Parathyroid adenoma (tissue), 2 donors: ENCODE results near the gene FGF16.
A peak's percentile ranks its signal among the peaks of the same experiment; 100 is the strongest.
"Not testable (repeated sequence)": the region's sequence is repeated elsewhere in the genome, so short reads cannot be mapped to it uniquely, and the experiment has no call there.

Source experiments
- H2AFZ ChIP-seq: fragments of 300-600 bp; sonication (generic); one replicate; pipeline ENCODE4 v1.7.0; 2017; ENCODE audit warnings: antibody characterized with exemption, mild to moderate bottlenecking
- H3K27ac ChIP-seq: fragments of 300-600 bp; sonication (generic); one replicate; pipeline ENCODE4 v1.7.0; 2017
- H3K27me3 ChIP-seq: fragments of 300-600 bp; sonication (generic); one replicate; pipeline ENCODE4 v1.7.0; 2017; ENCODE audit warnings: low read length; ENCODE audit not compliant: control insufficient read depth, insufficient read depth
- H3K36me3 ChIP-seq: fragments of 300-600 bp; sonication (generic); one replicate; pipeline ENCODE4 v1.7.0; 2017; ENCODE audit warnings: low read length; ENCODE audit not compliant: control insufficient read depth, insufficient read depth
- H3K4me1 ChIP-seq: fragments of 300-600 bp; sonication (generic); one replicate; pipeline ENCODE4 v1.7.0; 2017; ENCODE audit warnings: control low read depth
- H3K4me2 ChIP-seq: fragments of 300-600 bp; sonication (generic); one replicate; pipeline ENCODE4 v1.7.0; 2017; ENCODE audit warnings: low read length
- H3K4me3 ChIP-seq: fragments of 300-600 bp; sonication (generic); one replicate; pipeline ENCODE4 v1.7.0; 2017; ENCODE audit warnings: low read depth, low read length
- H3K79me2 ChIP-seq: fragments of 300-600 bp; sonication (generic); one replicate; pipeline ENCODE4 v1.7.0; 2017; ENCODE audit warnings: control low read depth
- H3K9ac ChIP-seq: fragments of 300-600 bp; sonication (generic); one replicate; pipeline ENCODE4 v1.7.0; 2017; ENCODE audit warnings: mild to moderate bottlenecking
- H3K9me3 ChIP-seq: fragments of 300-600 bp; sonication (generic); one replicate; pipeline ENCODE4 v1.7.0; 2017; ENCODE audit warnings: low read length; ENCODE audit not compliant: control insufficient read depth
- CTCF ChIP-seq: fragments of 300-600 bp; sonication (generic); IDR thresholded peaks from one replicate; pipeline ENCODE4 v1.7.0; 2017; ENCODE audit warnings: antibody characterized with exemption, mild to moderate bottlenecking
- donor health status: primary hyperparathyroidism.

FGF16 gene

GRCh38 chrX:77446908-77447652, at the start of gene FGF16:
Gene FGF16 (plus strand): TSS chrX:77447389. CDS start chrX:77447675, 286 bp downstream.
- Histone ChIP-seq H3K27me3 (no peaks in the 10 kb centered on the region), H2AFZ (peak within 1 kb of the TSS; percentile 69)

GRCh38 chrX:77398330-77398954, 48.7 kb upstream of the FGF16 start:
- H3K9me3 ChIP-seq, result no peaks in the 10 kb centered on the region
- no peaks in the 10 kb centered on the region for H3K27me3 ChIP-seq
- H3K9ac ChIP-seq, result no peak overlapping the region
- H3K36me3 ChIP-seq, result no peaks in the 10 kb centered on the region
- H3K4me3 ChIP-seq, result no peak overlapping the region
- no peaks in the 10 kb centered on the region for H3K79me2 ChIP-seq
- no peak for TF ChIP-seq CTCF
- H3K4me1 ChIP-seq, result no peaks in the 10 kb centered on the region
- H2AFZ ChIP-seq, result no peak overlapping the region
- no peak overlapping the region for H3K4me2 ChIP-seq
- no peak overlapping the region for H3K27ac ChIP-seq

More at GRCh38 chrX:77446908-77447652, at the start of gene FGF16:
- H3K36me3 ChIP-seq, result no peaks in the 10 kb centered on the region
- peak within 1 kb of the TSS; percentile 66 for H3K4me2 ChIP-seq
- H3K4me3 ChIP-seq, result peak within 1 kb of the TSS; percentile 54
- TF ChIP-seq CTCF, result no peak
- no peaks in the 10 kb centered on the region for H3K9me3 ChIP-seq
- no peak within 1 kb of the TSS for H3K9ac ChIP-seq
- no peaks in the 10 kb centered on the region for H3K4me1 ChIP-seq
- H3K27ac ChIP-seq, result no peak within 1 kb of the TSS
- H3K79me2 ChIP-seq, result no peaks in the 10 kb centered on the region

GRCh38 chrX:77404419-77404818, 42.8 kb upstream of the FGF16 start:
- no peak overlapping the region for H3K27ac ChIP-seq
- H3K27me3 ChIP-seq, result no peaks in the 10 kb centered on the region
- H3K79me2 ChIP-seq, result no peaks in the 10 kb centered on the region
- no peaks in the 10 kb centered on the region for H3K36me3 ChIP-seq
- H3K4me1 ChIP-seq, result no peaks in the 10 kb centered on the region
- no peak overlapping the region for H2AFZ ChIP-seq
- no peak overlapping the region for H3K9ac ChIP-seq
- no peaks in the 10 kb centered on the region for H3K9me3 ChIP-seq
- no peak overlapping the region for H3K4me3 ChIP-seq
- H3K4me2 ChIP-seq, result no peak overlapping the region
- TF ChIP-seq CTCF, result no peak

GRCh38 chrX:77407821-77408220, 39.4 kb upstream of the FGF16 start:
- not testable (repeated sequence) for H3K4me3 ChIP-seq, H3K27me3 ChIP-seq, H3K79me2 ChIP-seq, H3K9ac ChIP-seq, H3K9me3 ChIP-seq, H3K27ac ChIP-seq, H3K36me3 ChIP-seq, H2AFZ ChIP-seq, H3K4me2 ChIP-seq, H3K4me1 ChIP-seq

- Histone ChIP-seq H3K27ac (no peak overlapping the region), H3K4me1 (no peaks in the 10 kb centered on the region), H2AFZ (no peak overlapping the region), H3K79me2 (no peaks in the 10 kb centered on the region), H3K27me3 (no peaks in the 10 kb centered on the region), H3K9ac (no peak overlapping the region), H3K9me3 (no peaks in the 10 kb centered on the region), H3K4me2 (no peak overlapping the region), H3K36me3 (no peaks in the 10 kb centered on the region), H3K4me3 (no peak overlapping the region)
- no peak for TF ChIP-seq CTCF
Measured at GRCh38 chrX:77412631-77413030, 34.6 kb upstream of the FGF16 start.
